NCI-H345 treated with DMSO at 0.1 percent for 48 hours (cell line): ENCODE measurements around the gene SLC26A8.
"Not testable (repeated sequence)": the region's sequence is repeated elsewhere in the genome, so short reads cannot be mapped to it uniquely, and the experiment has no call there.

Experiments used
- DNase-seq: peaks from one replicate; lab custom pipeline; 2025; ENCODE audit not compliant: unreplicated experiment; lab: John Stamatoyannopoulos, UW

SLC26A8 gene

GRCh38 chr6:36019167-36019566, 5.3 kb downstream of the SLC26A8 start:
- no peak for DNase-seq

- no peak for DNase-seq
These were observed 6.1 kb downstream of the SLC26A8 start for GRCh38 chr6:36018339-36018738.

- DNase-seq, result no peak
These were observed 8.8 kb downstream of the SLC26A8 start for GRCh38 chr6:36015666-36016065.

- no peak for DNase-seq
These were observed 24.0 kb downstream of the SLC26A8 start for GRCh38 chr6:36000451-36000850.

- DNase-seq, result no peak
These were observed 31.3 kb downstream of the SLC26A8 start for GRCh38 chr6:35993150-35993549.

- not testable (repeated sequence) for DNase-seq
These were observed 36.4 kb downstream of the SLC26A8 start for GRCh38 chr6:35988047-35988446.

GRCh38 chr6:35984701-35985100, 39.7 kb downstream of the SLC26A8 start:
- DNase-seq, result no peak

- no peak for DNase-seq
These were observed 43.3 kb downstream of the SLC26A8 start for GRCh38 chr6:35980991-35981645.

- not testable (repeated sequence) for DNase-seq
These were observed 44.3 kb downstream of the SLC26A8 start for GRCh38 chr6:35980126-35980525.

GRCh38 chr6:35977308-35977707, 47.1 kb downstream of the SLC26A8 start:
- DNase-seq, result no peak

- no peak for DNase-seq
These were observed 50.7 kb downstream of the SLC26A8 start for GRCh38 chr6:35973670-35974222.

- no peak for DNase-seq
These were observed 51.7 kb downstream of the SLC26A8 start for GRCh38 chr6:35972471-35973367.

- no peak for DNase-seq
These were observed 54.3 kb downstream of the SLC26A8 start for GRCh38 chr6:35970181-35970580.

GRCh38 chr6:35969646-35970045, 54.8 kb downstream of the SLC26A8 start:
- DNase-seq, result no peak

- no peak for DNase-seq
These were observed 55.6 kb downstream of the SLC26A8 start for GRCh38 chr6:35968821-35969220.

GRCh38 chr6:35967076-35967774, 57.2 kb downstream of the SLC26A8 start:
- DNase-seq, result no peak

GRCh38 chr6:35962779-35963560, 61.5 kb downstream of the SLC26A8 start:
- no peak for DNase-seq

- DNase-seq, result no peak
These were observed 64.3 kb downstream of the SLC26A8 start for GRCh38 chr6:35960187-35960586.

GRCh38 chr6:35955970-35956369, 68.5 kb downstream of the SLC26A8 start:
- no peak for DNase-seq

GRCh38 chr6:35955521-35955920, 68.9 kb downstream of the SLC26A8 start:
- DNase-seq, result no peak

- no peak for DNase-seq
These were observed 69.4 kb downstream of the SLC26A8 start for GRCh38 chr6:35955071-35955470.
